H1 (cell line): ENCODE measurements around the gene CMC4. TPM values are rescaled to one million over a fixed set of nuclear protein-coding genes. Genes with fewer than 3 reads are reported as not detected.
A peak's percentile ranks its signal among the peaks of the same experiment; 100 is the strongest.

Experiments used
- CTCF ChIA-PET: fragments of 300-600 bp; sonication (Branson Sonifier 250); formaldehyde crosslinking; loops from one replicate; lab custom pipeline; 2021; ENCODE audit not compliant: partially characterized antibody; lab: Charles Lee
- POLR2A ChIA-PET: fragments of 300-600 bp; sonication (Branson Sonifier 250); formaldehyde crosslinking; loops from one replicate; lab custom pipeline; 2021; ENCODE audit warnings: inconsistent platforms; ENCODE audit not compliant: partially characterized antibody; lab: Charles Lee
- DNase-seq, 2 experiments: peaks; one replicate each; pipeline versions ENCODE4 v3.0.0 to v3.0.0-alpha.2; 2010 to 2022; ENCODE audit warnings: low spot score in 2 of 2, low read depth in 1 of 2, mixed read lengths in 1 of 2
- FAIRE-seq: peaks from 2 replicates; lab custom pipeline; 2011; peaks lifted over from hg19 to GRCh38; lab: Jason Lieb, UNC
- H2AFZ ChIP-seq: 2 replicates; pipeline ENCODE4 v1.8.1; 2012; ENCODE audit warnings: low read length, inconsistent platforms
- H2AK5ac ChIP-seq: 2 replicates; pipeline ENCODE4 v1.6.1; 2013; ENCODE audit warnings: low read depth, low read length
- H2BK120ac ChIP-seq: replicated peaks from 2 replicates; pipeline ENCODE3; 2013; ENCODE audit warnings: low read depth, low read length, inconsistent platforms
- H2BK12ac ChIP-seq: 2 replicates; pipeline ENCODE4 v1.6.1; 2013; ENCODE audit warnings: low read depth, low read length
- H2BK15ac ChIP-seq: 2 replicates; pipeline ENCODE4 v1.6.1; 2013; ENCODE audit warnings: low read length
- H2BK20ac ChIP-seq: 2 replicates; pipeline ENCODE4 v1.6.1; 2013; ENCODE audit warnings: low read length
- H2BK5ac ChIP-seq: 2 replicates; pipeline ENCODE4 v1.6.1; 2013; ENCODE audit warnings: low read depth, low read length
- H3K14ac ChIP-seq: 2 replicates; pipeline ENCODE4 v1.6.1; 2013; ENCODE audit warnings: inconsistent platforms; ENCODE audit not compliant: insufficient read length
- H3K18ac ChIP-seq: 2 replicates; pipeline ENCODE4 v1.6.1; 2013; ENCODE audit warnings: low read length; ENCODE audit errors: extremely low read depth
- H3K23ac ChIP-seq: 2 replicates; pipeline ENCODE4 v1.6.1; 2013; ENCODE audit warnings: inconsistent platforms; ENCODE audit not compliant: insufficient read length
- H3K23me2 ChIP-seq: 2 replicates; pipeline ENCODE4 v1.6.1; 2013; ENCODE audit warnings: low read depth, low read length
- H3K27ac ChIP-seq: 2 replicates; pipeline ENCODE4 v1.6.1; 2011; ENCODE audit warnings: low read depth, low read length, inconsistent platforms
- H3K27me3 ChIP-seq, 4 experiments: replicated peaks in 1 of 4; 1 replicate in 1 of 4; 2 replicates in 3 of 4; pipeline versions ENCODE4 v1.6.1 to v1.8.1; 2011 to 2013; ENCODE audit warnings: low read length in 3 of 4, mild to moderate bottlenecking in 3 of 4, inconsistent platforms in 2 of 4, mixed read lengths in 2 of 4, moderate library complexity in 1 of 4; ENCODE audit not compliant: control insufficient read depth in 3 of 4, insufficient read depth in 3 of 4; ENCODE audit errors: extremely low read depth in 1 of 4
- H3K36me3 ChIP-seq, 4 experiments: 2 replicates each; pipeline versions ENCODE4 v1.6.1 to v1.8.1; 2011 to 2013; ENCODE audit warnings: mild to moderate bottlenecking in 4 of 4, low read length in 3 of 4, moderate library complexity in 2 of 4, control low read depth in 1 of 4, inconsistent platforms in 1 of 4; ENCODE audit not compliant: insufficient read depth in 4 of 4, control insufficient read depth in 2 of 4
- H3K4ac ChIP-seq: replicated peaks from 2 replicates; pipeline ENCODE3; 2013; ENCODE audit warnings: low read length, low read depth, mixed read lengths, inconsistent platforms; ENCODE audit not compliant: insufficient read length
- H3K4me1 ChIP-seq, 4 experiments: replicated peaks in 1 of 4; 1 replicate in 1 of 4; 2 replicates in 3 of 4; pipeline versions ENCODE4 v1.6.1 to v1.8.1; 2011 to 2013; ENCODE audit warnings: low read length in 3 of 4, inconsistent platforms in 2 of 4, mixed read lengths in 1 of 4; ENCODE audit not compliant: insufficient read depth in 4 of 4, control insufficient read depth in 3 of 4
- H3K4me2 ChIP-seq, 2 experiments: 2 replicates each; pipeline versions ENCODE4 v1.6.1 to v1.8.1; 2011 to 2013; ENCODE audit warnings: low read depth in 2 of 2, low read length in 2 of 2, control low read depth in 1 of 2, inconsistent platforms in 1 of 2, mild to moderate bottlenecking in 1 of 2; ENCODE audit not compliant: insufficient read depth in 1 of 2
- H3K4me3 ChIP-seq, 4 experiments: fragments of 200-600, 300-600 bp in 1 of 4; sonication (generic), shearing (Covaris generic), sonication (Bioruptor Twin) in 1 of 4; 2 replicates each; pipeline versions ENCODE4 v1.5.1 to v1.8.1; 2011 to 2016; ENCODE audit warnings: low read length in 4 of 4, low read depth in 3 of 4, control low read depth in 2 of 4, inconsistent platforms in 2 of 4, mild to moderate bottlenecking in 2 of 4, mixed read lengths in 1 of 4, moderate library complexity in 1 of 4; ENCODE audit not compliant: insufficient read depth in 2 of 4; ENCODE audit errors: extremely low read depth in 1 of 4
- H3K56ac ChIP-seq: replicated peaks from 2 replicates; pipeline ENCODE3; 2013; ENCODE audit warnings: low read depth, mild to moderate bottlenecking, mixed read lengths, low read length, inconsistent platforms; ENCODE audit not compliant: insufficient read length
- H3K79me1 ChIP-seq: 2 replicates; pipeline ENCODE4 v1.6.1; 2013; ENCODE audit warnings: low read depth, low read length, control low read depth
- H3K79me2 ChIP-seq, 2 experiments: 2 replicates each; pipeline versions ENCODE4 v1.6.1 to v1.8.1; 2012 to 2013; ENCODE audit warnings: low read length in 2 of 2, mild to moderate bottlenecking in 2 of 2, inconsistent platforms in 1 of 2; ENCODE audit not compliant: insufficient read depth in 2 of 2, control insufficient read depth in 1 of 2
- H3K9ac ChIP-seq, 4 experiments: replicated peaks in 1 of 4; 1 replicate in 1 of 4; 2 replicates in 3 of 4; pipeline versions ENCODE4 v1.6.1 to v1.8.1; 2011 to 2013; ENCODE audit warnings: low read depth in 3 of 4, low read length in 3 of 4, control low read depth in 2 of 4, mild to moderate bottlenecking in 2 of 4, moderate library complexity in 2 of 4, inconsistent platforms in 1 of 4; ENCODE audit errors: extremely low read depth in 1 of 4
- H3K9me3 ChIP-seq, 2 experiments: 2 replicates each; pipeline versions ENCODE4 v1.6.1 to v1.8.1; 2012 to 2013; ENCODE audit warnings: mild to moderate bottlenecking in 2 of 2, moderate library complexity in 2 of 2, control low read depth in 1 of 2, inconsistent platforms in 1 of 2, low read depth in 1 of 2, low read length in 1 of 2, mixed read lengths in 1 of 2; ENCODE audit not compliant: insufficient read depth in 2 of 2
- H4K20me1 ChIP-seq, 2 experiments: replicated peaks in 1 of 2; 2 replicates each; pipeline versions ENCODE3 to v1.8.1; 2011 to 2013; ENCODE audit warnings: inconsistent platforms in 2 of 2, low read length in 2 of 2, mild to moderate bottlenecking in 1 of 2; ENCODE audit not compliant: insufficient read depth in 2 of 2, control insufficient read depth in 1 of 2
- H4K5ac ChIP-seq: 2 replicates; pipeline ENCODE4 v1.6.1; 2013; ENCODE audit warnings: low read length, low read depth, mixed read lengths, inconsistent platforms; ENCODE audit not compliant: insufficient read length
- H4K8ac ChIP-seq: 2 replicates; pipeline ENCODE4 v1.8.0; 2013; ENCODE audit warnings: mild to moderate bottlenecking, moderate library complexity, low read length, inconsistent platforms; ENCODE audit not compliant: insufficient read depth; ENCODE audit errors: extremely low read depth
- H4K91ac ChIP-seq: replicated peaks from 2 replicates; pipeline ENCODE3; 2013; ENCODE audit warnings: low read length, mixed read lengths, inconsistent platforms; ENCODE audit not compliant: insufficient read length
- BCL11A ChIP-seq, 2 experiments: IDR thresholded peaks; one replicate each; pipeline ENCODE4 v1.6.1; 2011; ENCODE audit warnings: low read depth in 2 of 2, low read length in 2 of 2, mild to moderate bottlenecking in 2 of 2
- CTBP2 ChIP-seq: IDR thresholded peaks from 2 replicates; pipeline ENCODE4 v1.7.0; 2011; ENCODE audit warnings: borderline replicate concordance, mild to moderate bottlenecking, moderate library complexity, mixed read lengths, low read length; ENCODE audit not compliant: insufficient read depth, insufficient read length
- E2F6 ChIP-seq: IDR thresholded peaks from 2 replicates; pipeline ENCODE4 v1.6.1; 2012; ENCODE audit warnings: inconsistent platforms
- EZH2 ChIP-seq: fragments of 200-600 bp; sonication (generic); IDR thresholded peaks from 2 replicates; pipeline ENCODE4 v1.7.1; 2012; ENCODE audit warnings: low read depth, mild to moderate bottlenecking, moderate library complexity, low read length, inconsistent platforms; ENCODE audit not compliant: severe bottlenecking
- GABPA ChIP-seq: IDR thresholded peaks from 2 replicates; pipeline ENCODE4 v1.6.1; 2011; ENCODE audit warnings: mild to moderate bottlenecking, low read length, moderate library complexity, borderline replicate concordance; ENCODE audit not compliant: insufficient read depth
- MAX ChIP-seq: IDR thresholded peaks from 2 replicates; pipeline ENCODE4 v1.6.1; 2012; ENCODE audit warnings: inconsistent platforms
- NANOG ChIP-seq: IDR thresholded peaks from 2 replicates; pipeline ENCODE4 v1.6.1; 2011; ENCODE audit warnings: low read length, low read depth, mild to moderate bottlenecking, inconsistent platforms; ENCODE audit not compliant: insufficient read depth, poor library complexity, severe bottlenecking
- NRF1 ChIP-seq: IDR thresholded peaks from 2 replicates; pipeline ENCODE4 v1.6.1; 2011; ENCODE audit warnings: mild to moderate bottlenecking, low read depth, low read length, improper control_type of control experiment
- SIRT6 ChIP-seq: IDR thresholded peaks from one replicate; pipeline ENCODE4 v1.7.1; 2012; ENCODE audit warnings: low read length, inconsistent platforms
- SUZ12 ChIP-seq: fragments of 200-600 bp; sonication (generic); IDR thresholded peaks from 2 replicates; pipeline ENCODE4 v1.6.1; 2012; ENCODE audit warnings: mild to moderate bottlenecking, inconsistent platforms, low read length, moderate library complexity, mixed read lengths
- ZNF274 ChIP-seq: IDR thresholded peaks from 2 replicates; pipeline ENCODE4 v1.7.0; 2012; ENCODE audit warnings: low read length, borderline replicate concordance; ENCODE audit errors: extremely low read depth
- WGBS, 2 experiments: shearing (Covaris generic) in 1 of 2; methylation state at CpG; one replicate each; pipeline versions ENCODE4 v1.1.6 to v1.1.7; 2013 to 2015; ENCODE audit warnings: low lambda C conversion rate in 2 of 2, mixed read lengths in 2 of 2, inconsistent platforms in 1 of 2, low coverage in 1 of 2, missing lambda C conversion rate in 1 of 2; ENCODE audit not compliant: insufficient replicate concordance in 2 of 2, insufficient coverage in 1 of 2, insufficient read length in 1 of 2; ENCODE audit errors: extremely low coverage in 1 of 2, missing lambda C conversion rate in 1 of 2; 5-methylcytosine and 5-hydroxymethylcytosine counted together
- polyA plus RNA-seq, 7 experiments: library from polyadenylated mRNA; depleted of rRNA in 3 of 7; stranded (reverse) in 5 of 7; unstranded in 2 of 7; fragments of >200 nt in 5 of 7; fragments of 200-250 nt in 2 of 7; gene quantifications; 1 replicate in 5 of 7; 2 replicates in 1 of 7; 4 replicates in 1 of 7; pipeline versions ENCODE4 v1.2.1 to v1.2.3, GENCODE V29; 2011 to 2013; ENCODE audit warnings: missing spikeins in 2 of 7, mixed read lengths in 2 of 7
- total RNA-seq: library from RNA; stranded (reverse); fragmentation: NEBNext Ultra II Directional; extraction: Animal tissue kit (Norgen Biotek cat#: 25700); gene quantifications from 2 replicates; pipeline ENCODE4 v1.2.1, GENCODE V29; 2021

Gene CMC4
- total and polyA plus RNA-seq, 2 of the 8 experiments (the other 6 are each of a cell fraction or from before 2014, with no cell fraction given): 6.0 to 8.8 TPM

- no peak overlapping the region for H3K4ac ChIP-seq
- H3K18ac ChIP-seq: no peak overlapping the region
- no peak overlapping the region for H4K91ac ChIP-seq
- CTCF ChIA-PET: interaction anchor here (0.6 to 1.6 kb wide), 7 partner anchors 11 to 64 kb away, joined by 3 to 4 read pairs (median 3); no protein-coding TSS in a partner anchor
- H4K20me1 ChIP-seq: no peaks in the 10 kb centered on the region
- no peak overlapping the region for H2BK20ac ChIP-seq
- H2BK120ac ChIP-seq: no peak overlapping the region
- H4K5ac ChIP-seq: no peak overlapping the region
- DNase-seq (peak in 1 of 2 experiments; percentile 68), FAIRE-seq (peak; percentile 57)
- H3K4me3 ChIP-seq: no peak overlapping the region
- no peaks in the 10 kb centered on the region for H3K23me2 ChIP-seq
- no peaks in the 10 kb centered on the region for H3K27me3 ChIP-seq
- no peak overlapping the region for H3K27ac ChIP-seq
- H3K36me3 ChIP-seq: no peaks in the 10 kb centered on the region
- H3K56ac ChIP-seq: no peak overlapping the region
- H3K9me3 ChIP-seq: no peaks in the 10 kb centered on the region
- H2BK15ac ChIP-seq: no peak overlapping the region
- H2BK5ac ChIP-seq: no peak overlapping the region
- H3K4me2 ChIP-seq: no peak overlapping the region
- H3K79me1 ChIP-seq: no peaks in the 10 kb centered on the region
- no peak overlapping the region for H3K9ac ChIP-seq
- H2BK12ac ChIP-seq: no peak overlapping the region
- peaks cover 0 to 7% (median 2%) of the 10 kb centered on the region in 4 experiments; a peak in 2 of 7 replicates for H3K4me1 ChIP-seq
- no peak overlapping the region for H2AK5ac ChIP-seq
- no peak overlapping the region for H2AFZ ChIP-seq
- POLR2A ChIA-PET: interaction anchor here (0.6 to 1.0 kb wide), 2 partner anchors 21 to 190 kb away, joined by 3 read pairs; no protein-coding TSS in a partner anchor
- H3K14ac ChIP-seq: no peak overlapping the region
- WGBS, 2 experiments: 42% methylated on average over 9 of the region's 9 CpGs; no CpG with 5 or more reads in 1 of the 2 experiments
- H3K79me2 ChIP-seq: no peaks in the 10 kb centered on the region
- H4K8ac ChIP-seq: no peak overlapping the region
- H3K23ac ChIP-seq: no peak overlapping the region
- TF ChIP-seq SIRT6: no peak
- no peak for TF ChIP-seq SUZ12
- no peak for TF ChIP-seq GABPA
- no peak for TF ChIP-seq ZNF274
- no peak for TF ChIP-seq E2F6
- TF ChIP-seq NANOG: no peak
- TF ChIP-seq MAX: no peak
- no peak for TF ChIP-seq CTBP2
- TF ChIP-seq BCL11A (IDR thresholded peaks at IDR 0.05; ENCODE audit: low read depth in 2 of 2, low read length in 2 of 2): no peak
- no peak for TF ChIP-seq NRF1
- TF ChIP-seq EZH2: no peak
Measured at GRCh38 chrX:155048977-155049619, 21.8 kb downstream of the CMC4 start.
